GM12875 (cell line): Measurements from ENCODE around the gene AFM.

Source experiments
- H3K4me3 ChIP-seq: one replicate; pipeline ENCODE4 v1.5.1; 2011; ENCODE audit warnings: low read depth, low read length, control low read depth
- CTCF ChIP-seq: IDR thresholded peaks from 2 replicates; pipeline ENCODE4 v1.5.1; 2011; ENCODE audit warnings: low read depth, mild to moderate bottlenecking, control low read depth, inconsistent platforms, low read length, moderate library complexity, borderline replicate concordance; ENCODE audit not compliant: insufficient read depth

Gene AFM

GRCh38 chr4:73477176-73477575 lies 4.4 kb upstream of the AFM start:
- no peak overlapping the region for H3K4me3 ChIP-seq
- no peak for TF ChIP-seq CTCF

GRCh38 chr4:73479323-73479722 lies 2.2 kb upstream of the AFM start:
- no peak overlapping the region for H3K4me3 ChIP-seq

GRCh38 chr4:73485085-73485484 lies 3.5 kb downstream of the AFM start:
- no peak for TF ChIP-seq CTCF
- H3K4me3 ChIP-seq, result no peak overlapping the region

More at GRCh38 chr4:73479323-73479722, 2.2 kb upstream of the AFM start:
- TF ChIP-seq CTCF, result no peak

GRCh38 chr4:73485596-73485995 lies 4.1 kb downstream of the AFM start:
- TF ChIP-seq CTCF, result no peak
- H3K4me3 ChIP-seq, result no peak overlapping the region

GRCh38 chr4:73486497-73486896 lies 5.0 kb downstream of the AFM start:
- no peak for TF ChIP-seq CTCF
- H3K4me3 ChIP-seq, result no peak overlapping the region

- TF ChIP-seq CTCF, result no peak
- H3K4me3 ChIP-seq, result no peak overlapping the region
Measured at GRCh38 chr4:73487233-73487632, 5.7 kb downstream of the AFM start.

GRCh38 chr4:73499996-73500765 lies 18.6 kb downstream of the AFM start:
- H3K4me3 ChIP-seq, result no peak overlapping the region

More at GRCh38 chr4:73499996-73500765, 18.6 kb downstream of the AFM start:
- TF ChIP-seq CTCF, result no peak
